IPS-20b (cell line): ENCODE data around the gene PPP1R37.

Source experiments
- H3K27ac ChIP-seq: one replicate; pipeline ENCODE4 v1.5.1; 2013; ENCODE audit warnings: low read length
- H3K27me3 ChIP-seq: 2 replicates; pipeline ENCODE4 v1.6.1; 2013; ENCODE audit warnings: mild to moderate bottlenecking, low read length, inconsistent platforms; ENCODE audit not compliant: insufficient read depth
- H3K36me3 ChIP-seq: 2 replicates; pipeline ENCODE4 v1.6.1; 2013; ENCODE audit warnings: low read depth, mild to moderate bottlenecking, inconsistent platforms, low read length, moderate library complexity; ENCODE audit not compliant: insufficient read depth
- H3K4me1 ChIP-seq: 2 replicates; pipeline ENCODE4 v1.6.1; 2013; ENCODE audit warnings: mild to moderate bottlenecking, control low read depth, inconsistent platforms, low read length, moderate library complexity; ENCODE audit not compliant: insufficient read depth
- H3K4me3 ChIP-seq: 2 replicates; pipeline ENCODE4 v1.5.1; 2013; ENCODE audit warnings: mild to moderate bottlenecking, low read length, inconsistent platforms
- H3K9ac ChIP-seq: 2 replicates; pipeline ENCODE4 v1.6.1; 2013; ENCODE audit warnings: low read depth, mild to moderate bottlenecking, inconsistent platforms, low read length, moderate library complexity
- H3K9me3 ChIP-seq: 2 replicates; pipeline ENCODE4 v1.6.1; 2013; ENCODE audit warnings: mild to moderate bottlenecking, low read depth, low read length, inconsistent platforms; ENCODE audit not compliant: insufficient read depth

PPP1R37 gene

DNA sequence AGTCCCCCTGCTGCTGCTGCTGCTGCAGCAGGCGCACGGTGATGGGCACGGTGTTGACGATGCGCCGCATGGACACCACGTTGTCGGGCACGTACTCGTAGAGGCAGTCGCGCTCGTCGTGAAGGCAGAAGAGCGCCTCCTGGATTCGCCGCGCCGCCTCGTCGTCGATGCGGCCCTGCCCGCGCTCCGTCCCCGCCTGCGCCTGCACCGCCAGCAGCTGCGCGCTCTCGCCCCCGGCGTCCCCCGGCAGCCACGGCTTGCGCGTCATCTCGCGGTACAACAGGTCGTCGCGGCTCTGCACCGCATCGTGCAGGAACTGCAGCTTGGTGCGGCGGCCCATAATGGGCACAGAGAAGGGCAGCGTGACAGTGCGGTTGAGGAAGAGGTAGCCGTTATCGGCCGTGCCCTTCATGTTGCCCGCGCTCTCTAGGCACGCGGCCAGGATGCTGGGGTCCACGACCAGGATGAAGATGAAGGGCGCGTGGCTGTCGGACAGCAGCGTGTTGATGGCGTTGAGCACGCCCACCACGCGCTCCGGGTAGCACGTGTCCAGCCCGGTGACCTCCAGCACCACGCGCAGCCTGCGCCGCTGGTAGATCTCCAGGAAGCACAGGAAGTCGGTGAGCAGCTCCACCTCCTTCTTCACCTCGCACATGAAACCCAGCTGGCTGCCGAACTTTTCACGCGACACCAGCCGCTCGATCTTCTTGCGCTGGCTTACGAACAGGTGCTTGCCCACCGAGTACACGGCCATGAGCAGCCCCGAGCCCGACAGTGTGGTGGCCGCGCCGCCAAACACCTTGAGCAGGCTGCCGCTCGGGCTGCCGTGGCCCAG lies 59.7 kb downstream of the PPP1R37 start:
- H3K36me3 ChIP-seq: no peaks in the 10 kb centered on the region
- H3K27me3 ChIP-seq: peaks cover 67% of the 10 kb centered on the region
- H3K27ac ChIP-seq: no peak overlapping the region
- no peak overlapping the region for H3K9ac ChIP-seq
- no peaks in the 10 kb centered on the region for H3K4me1 ChIP-seq
- peak overlapping the region; percentile 40; the same call in 1 of the 2 replicates for H3K4me3 ChIP-seq
- no peaks in the 10 kb centered on the region for H3K9me3 ChIP-seq

DNA sequence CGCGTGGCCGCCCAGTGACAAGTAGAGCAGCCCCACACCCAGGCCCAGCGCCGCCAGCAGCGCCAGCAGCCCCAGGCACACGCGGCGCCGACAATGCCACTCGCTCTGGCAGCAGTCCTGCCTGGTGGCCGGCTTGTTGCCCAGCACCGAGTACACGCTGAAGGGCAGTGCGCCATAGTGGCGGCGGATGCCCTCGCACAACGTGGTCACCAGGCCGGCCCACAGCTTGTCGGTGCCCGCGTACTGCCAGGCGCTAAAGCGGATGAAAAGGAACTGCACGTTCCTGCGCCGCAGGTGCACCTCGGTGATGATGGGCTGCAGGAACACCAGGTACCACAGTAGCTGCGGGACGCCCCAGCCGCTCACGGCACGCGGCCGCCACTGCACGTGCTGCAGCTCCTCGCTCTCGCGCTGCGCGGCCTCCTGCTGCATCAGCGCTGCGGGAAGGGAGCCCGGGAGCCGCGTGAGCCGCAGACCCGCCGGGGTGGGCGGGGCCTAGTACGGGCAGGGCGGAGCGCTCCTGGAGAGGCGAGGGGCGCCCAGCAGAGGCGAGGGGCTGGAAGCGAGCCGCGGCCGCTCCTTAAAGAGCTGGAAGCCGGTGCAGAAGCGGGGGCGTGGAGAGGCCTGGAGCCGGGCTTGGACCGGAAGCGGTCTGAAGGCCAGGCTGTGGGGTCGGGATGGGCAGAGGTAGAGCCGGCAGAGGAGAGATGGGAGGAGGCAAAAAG lies 60.5 kb downstream of the PPP1R37 start:
- H3K4me1 ChIP-seq: no peaks in the 10 kb centered on the region
- no peaks in the 10 kb centered on the region for H3K36me3 ChIP-seq
- peak overlapping the region; percentile 51 for H3K4me3 ChIP-seq
- no peaks in the 10 kb centered on the region for H3K9me3 ChIP-seq
- H3K27ac ChIP-seq: no peak overlapping the region
- no peak overlapping the region for H3K9ac ChIP-seq
- peaks cover 71% of the 10 kb centered on the region for H3K27me3 ChIP-seq

DNA sequence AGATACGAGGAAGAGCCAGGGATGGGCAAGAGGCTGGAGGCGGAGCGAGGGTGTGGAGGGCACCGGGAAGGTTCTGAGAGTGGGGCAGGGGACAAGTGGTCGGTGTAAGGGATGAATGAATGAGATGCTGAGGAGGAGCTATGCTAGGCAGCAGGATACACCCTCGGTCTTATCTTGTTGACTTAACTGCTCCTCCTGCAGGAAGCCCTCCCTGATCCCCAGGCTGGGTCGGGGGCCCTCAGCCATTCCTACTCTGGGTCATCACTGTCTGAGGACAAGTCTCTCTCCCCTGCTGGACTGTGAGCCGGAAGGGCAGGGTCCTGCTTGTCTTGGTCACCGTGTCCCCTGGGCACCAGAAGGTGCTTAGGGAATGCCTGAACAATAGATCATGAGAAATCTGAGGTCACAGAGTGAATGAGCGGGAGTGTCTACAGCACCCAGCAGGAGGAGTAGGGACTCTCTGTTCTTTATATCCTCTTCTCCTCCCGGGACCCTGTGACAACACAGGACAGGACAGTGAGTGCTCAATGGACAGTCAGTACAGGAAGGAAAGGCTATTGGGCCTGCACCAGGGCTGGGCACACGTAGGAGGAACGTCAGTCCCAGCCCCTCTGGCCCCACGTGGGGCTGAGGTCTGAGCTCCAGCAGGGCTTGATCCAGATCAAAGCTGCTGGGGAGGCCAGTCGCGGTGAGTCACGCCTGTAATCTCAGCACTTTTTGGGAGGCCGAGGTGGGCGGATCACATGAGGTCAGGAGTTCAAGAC lies 61.3 kb downstream of the PPP1R37 start:
- H3K36me3 ChIP-seq: no peaks in the 10 kb centered on the region
- peaks cover 71% of the 10 kb centered on the region for H3K27me3 ChIP-seq
- no peaks in the 10 kb centered on the region for H3K9me3 ChIP-seq
- no peak overlapping the region for H3K27ac ChIP-seq
- no peaks in the 10 kb centered on the region for H3K4me1 ChIP-seq
- H3K4me3 ChIP-seq: peak overlapping the region; percentile 51
- H3K9ac ChIP-seq: no peak overlapping the region

DNA sequence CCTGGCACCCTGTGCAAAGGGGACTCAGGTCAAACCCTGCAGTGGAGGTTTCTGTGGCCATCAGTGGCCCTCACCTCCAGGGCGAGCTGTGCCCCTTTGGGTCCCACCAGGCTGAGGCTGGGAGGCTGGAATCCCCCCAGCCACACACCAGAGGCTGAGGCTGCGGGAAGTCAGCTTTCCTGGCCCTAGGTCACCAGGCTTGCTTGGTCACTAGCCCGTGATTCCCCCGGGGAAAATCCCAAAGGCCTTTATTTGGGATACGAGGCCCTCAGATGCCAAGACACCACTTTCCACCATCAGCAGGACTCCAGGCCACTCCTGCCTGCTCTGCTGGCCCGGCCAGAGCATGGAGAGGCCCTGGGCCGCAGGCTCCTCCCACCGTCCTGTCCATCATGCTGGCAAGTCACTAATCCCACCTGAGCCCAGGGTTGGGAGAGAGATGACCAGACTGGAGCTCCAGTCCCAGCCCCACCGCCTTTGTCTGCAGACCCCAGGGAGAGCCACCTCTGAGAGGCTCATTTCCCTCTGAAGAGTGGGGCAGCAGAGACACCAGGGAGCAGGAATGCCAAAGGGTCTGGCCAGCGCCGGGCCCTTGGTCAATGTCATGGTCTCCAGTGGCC lies 63.1 kb downstream of the PPP1R37 start:
- H3K27ac ChIP-seq: no peak overlapping the region
- H3K4me1 ChIP-seq: no peaks in the 10 kb centered on the region
- no peak overlapping the region for H3K4me3 ChIP-seq
- H3K9ac ChIP-seq: no peak overlapping the region
- no peaks in the 10 kb centered on the region for H3K36me3 ChIP-seq
- no peaks in the 10 kb centered on the region for H3K9me3 ChIP-seq
- peaks cover 83% of the 10 kb centered on the region for H3K27me3 ChIP-seq

DNA sequence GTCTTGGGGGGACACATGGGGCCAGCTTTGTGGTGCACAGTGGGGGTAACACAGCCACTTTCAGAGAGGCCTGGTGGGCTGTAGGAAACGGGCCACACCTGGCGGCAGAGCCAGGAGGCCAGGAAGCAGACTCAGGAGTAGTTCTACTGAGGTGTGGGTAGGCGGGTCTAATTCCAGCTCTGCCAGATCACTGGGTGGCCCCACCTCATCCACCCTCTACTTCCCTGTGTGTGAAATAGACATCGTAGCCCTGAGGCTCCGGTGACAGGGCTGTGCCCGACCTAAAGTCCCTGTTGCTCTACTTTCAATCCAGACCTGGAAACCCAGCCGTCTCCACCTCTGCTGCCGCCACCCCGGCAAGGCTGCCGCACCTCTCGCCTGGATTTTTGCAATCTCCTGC lies 63.8 kb downstream of the PPP1R37 start:
- H3K36me3 ChIP-seq: no peaks in the 10 kb centered on the region
- H3K9ac ChIP-seq: no peak overlapping the region
- H3K27me3 ChIP-seq: peaks cover 83% of the 10 kb centered on the region
- H3K27ac ChIP-seq: no peak overlapping the region
- H3K4me3 ChIP-seq: no peak overlapping the region
- H3K9me3 ChIP-seq: no peaks in the 10 kb centered on the region
- no peaks in the 10 kb centered on the region for H3K4me1 ChIP-seq

DNA sequence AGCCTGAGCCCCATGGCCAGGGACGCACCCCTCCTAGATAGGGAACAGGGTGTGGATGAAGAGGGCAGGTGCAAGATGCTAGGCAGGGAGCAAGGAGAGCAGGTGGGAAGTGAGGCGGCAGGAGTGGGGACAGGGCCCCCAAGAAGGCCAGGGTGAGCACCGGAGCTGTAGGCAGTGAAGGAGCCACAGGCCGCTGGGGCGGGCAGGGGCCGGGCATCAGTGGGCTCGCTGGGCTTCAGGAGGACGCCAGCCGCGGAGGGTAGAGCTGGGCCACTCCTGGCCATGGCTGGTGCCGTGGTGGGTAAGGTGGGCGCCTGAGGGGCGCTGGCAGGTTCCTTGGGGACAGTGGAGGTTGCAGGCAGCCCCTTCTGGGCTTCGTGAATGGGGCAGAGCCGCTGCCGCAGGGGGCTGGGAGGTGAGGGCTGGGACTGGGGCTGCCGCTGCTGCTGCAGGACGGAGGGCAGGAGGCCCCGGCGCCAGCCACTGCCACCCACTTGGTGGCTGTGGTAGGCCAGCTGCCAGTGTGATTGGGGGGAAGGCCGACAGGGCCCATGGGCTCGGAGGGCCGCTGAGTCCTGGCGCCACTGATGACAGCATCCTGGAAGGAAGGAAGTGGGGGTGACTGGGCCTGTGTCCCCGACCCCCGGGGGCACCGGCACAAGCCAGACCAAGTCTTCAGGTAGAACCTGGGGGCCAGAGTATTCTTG lies 65.7 kb downstream of the PPP1R37 start:
- Histone ChIP-seq H3K4me1 (no peaks in the 10 kb centered on the region), H3K9me3 (no peaks in the 10 kb centered on the region), H3K27me3 (peaks cover 65% of the 10 kb centered on the region), H3K36me3 (no peaks in the 10 kb centered on the region), H3K4me3 (no peak overlapping the region), H3K9ac (no peak overlapping the region), H3K27ac (no peak overlapping the region)

DNA sequence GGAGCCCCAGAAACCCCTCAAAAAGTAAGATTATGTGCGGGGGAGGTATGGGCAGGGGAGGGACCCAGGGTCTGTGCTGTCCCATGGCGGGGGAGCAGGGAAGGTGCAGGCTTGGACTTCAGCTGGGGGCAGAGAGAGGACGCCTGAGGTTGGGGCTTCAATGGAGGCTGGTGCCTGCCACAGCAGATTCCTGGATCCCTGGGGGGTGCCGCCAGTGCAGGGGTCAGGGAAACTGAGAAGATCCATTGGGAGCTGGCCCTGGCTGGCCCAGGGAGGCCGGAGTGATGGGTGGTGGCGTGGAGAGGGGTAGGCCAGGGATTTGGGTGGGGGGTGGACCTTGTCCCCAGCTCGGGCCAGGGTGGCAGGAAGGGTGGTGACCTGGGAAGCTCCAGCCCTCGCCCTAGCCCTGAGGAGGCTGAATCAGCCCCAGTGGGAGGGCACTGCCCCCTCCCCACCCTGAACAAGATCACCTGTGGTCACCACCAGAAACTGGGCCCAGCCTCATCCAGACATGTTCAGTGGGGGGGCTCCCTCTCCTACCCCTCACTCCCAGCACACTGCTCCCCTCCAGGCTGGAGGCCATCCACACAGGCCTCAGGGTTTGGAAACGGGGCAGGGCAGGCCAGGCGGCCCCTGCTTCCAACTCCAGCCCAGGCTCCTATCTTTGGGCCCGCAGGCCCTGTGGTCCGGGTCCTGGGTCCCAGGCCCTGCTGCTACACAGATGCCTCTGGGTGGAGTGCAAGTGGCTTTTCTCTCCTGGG lies 66.4 kb downstream of the PPP1R37 start:
- Histone ChIP-seq H3K4me3 (no peak overlapping the region), H3K27me3 (peaks cover 58% of the 10 kb centered on the region), H3K9me3 (no peaks in the 10 kb centered on the region), H3K9ac (no peak overlapping the region), H3K27ac (no peak overlapping the region), H3K4me1 (no peaks in the 10 kb centered on the region), H3K36me3 (no peaks in the 10 kb centered on the region)

DNA sequence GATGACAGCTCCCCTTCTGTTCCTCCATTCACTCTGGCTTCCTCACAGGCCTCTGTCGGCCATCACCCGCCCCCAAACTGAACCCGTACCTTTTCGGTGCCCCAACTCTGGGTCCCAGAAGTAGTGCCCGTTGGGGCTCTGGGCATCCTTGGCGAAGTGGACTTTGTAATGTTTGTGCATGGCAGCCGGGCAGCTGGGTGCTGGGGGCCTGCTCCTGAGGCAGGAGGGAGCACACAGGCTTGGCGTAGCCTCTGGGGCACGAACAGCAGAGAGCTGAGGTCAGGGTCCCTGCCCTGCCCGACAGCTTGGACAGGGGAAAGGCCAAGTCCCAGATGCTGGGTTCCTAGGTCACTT lies 67.0 kb downstream of the PPP1R37 start:
- no peaks in the 10 kb centered on the region for H3K9me3 ChIP-seq
- peaks cover 53% of the 10 kb centered on the region for H3K27me3 ChIP-seq
- no peak overlapping the region for H3K4me3 ChIP-seq
- no peak overlapping the region for H3K27ac ChIP-seq
- no peaks in the 10 kb centered on the region for H3K36me3 ChIP-seq
- no peaks in the 10 kb centered on the region for H3K4me1 ChIP-seq
- no peak overlapping the region for H3K9ac ChIP-seq

DNA sequence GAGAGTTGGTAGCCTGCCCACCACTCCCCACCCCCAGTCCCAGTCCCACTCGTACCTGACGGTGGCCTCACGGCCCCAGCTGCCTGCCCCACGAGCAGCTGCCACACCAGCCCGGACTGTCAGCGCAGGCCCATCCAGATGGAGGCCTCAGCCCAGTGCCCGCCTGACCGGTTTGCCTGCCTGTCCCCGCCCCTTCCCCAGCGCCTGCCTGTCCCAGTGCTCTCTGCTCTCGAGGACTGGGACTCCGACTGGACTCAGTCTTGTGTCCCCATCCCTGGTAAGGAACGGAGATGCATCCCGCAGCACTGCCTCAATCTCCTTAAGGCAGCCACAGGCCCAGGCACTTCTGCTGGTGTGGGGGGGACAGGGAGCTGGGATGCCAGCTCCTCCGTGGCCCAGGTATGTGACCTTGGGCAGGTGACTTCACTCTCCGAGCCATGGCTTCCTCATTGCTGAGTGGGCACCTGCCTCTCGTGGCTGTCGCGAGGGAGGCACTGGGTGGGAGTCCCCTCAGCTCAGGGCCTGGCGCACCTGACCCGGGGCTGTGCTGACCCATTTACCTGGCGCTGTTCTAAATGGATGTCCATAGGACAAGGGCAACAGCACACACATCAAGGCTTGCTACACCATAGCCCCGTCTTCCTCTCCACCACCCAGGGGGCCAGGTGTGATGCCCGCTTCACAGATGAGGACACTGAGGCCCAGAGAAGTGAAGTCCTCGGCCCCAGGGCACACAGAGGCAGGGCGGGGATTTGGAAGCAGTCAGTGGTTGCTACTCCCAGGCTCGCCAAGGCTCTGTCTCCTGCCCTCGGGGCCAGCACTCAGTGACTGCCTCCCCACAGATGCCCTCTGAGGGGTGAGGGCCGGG lies 68.1 kb downstream of the PPP1R37 start, which contains the start of gene NKPD1:
TSS of gene NKPD1 (minus strand) at position 113 of the 868 bp plus-strand sequence. CDS start 832 bp downstream, outside the sequence.
- no peak within 1 kb of the TSS for H3K4me3 ChIP-seq
- H3K27me3 ChIP-seq: peaks cover 41% of the 10 kb centered on the region
- no peaks in the 10 kb centered on the region for H3K9me3 ChIP-seq
- H3K4me1 ChIP-seq: no peaks in the 10 kb centered on the region
- H3K36me3 ChIP-seq: no peaks in the 10 kb centered on the region
- no peak within 1 kb of the TSS for H3K9ac ChIP-seq
- no peak within 1 kb of the TSS for H3K27ac ChIP-seq
